HepG2 (cell line): Measurements from ENCODE around the gene ARIH2. TPM values are rescaled to one million over a fixed set of nuclear protein-coding genes. Genes with fewer than 3 reads are reported as not detected.
A peak's percentile ranks its signal among the peaks of the same experiment; 100 is the strongest.

ENCODE experiments used
- ASH2L ChIP-seq: fragments of 300-600, 200-600 bp; sonication (generic); IDR thresholded peaks from 2 replicates; pipeline ENCODE4 v1.7.0; 2017; ENCODE audit warnings: low read depth, mild to moderate bottlenecking, moderate library complexity, mixed read lengths, low read length; ENCODE audit not compliant: insufficient read length
- ELF4 ChIP-seq: sonication (generic); formaldehyde crosslinking; IDR thresholded peaks from 2 replicates; pipeline ENCODE4 v1.5.0; 2020; ENCODE audit warnings: missing genetic modification reagents, mild to moderate bottlenecking, moderate library complexity, borderline replicate concordance
- FOSL2 ChIP-seq: sonication (generic); formaldehyde crosslinking; IDR thresholded peaks from 2 replicates; pipeline ENCODE4 v1.4.0; 2020; ENCODE audit warnings: missing genetic modification reagents
- KDM4B ChIP-seq: sonication (generic); formaldehyde crosslinking; IDR thresholded peaks from 2 replicates; pipeline ENCODE4 v1.4.0; 2020; ENCODE audit warnings: missing genetic modification reagents
- MIER2 ChIP-seq: IDR thresholded peaks from 2 replicates; pipeline ENCODE4 v1.6.1; 2016; ENCODE audit warnings: missing biosample characterization, missing genetic modification reagents
- PRMT3 ChIP-seq: sonication (generic); formaldehyde crosslinking; IDR thresholded peaks from 2 replicates; pipeline ENCODE4 v1.8.1; 2022; ENCODE audit warnings: low read depth, mild to moderate bottlenecking, moderate library complexity, missing genetic modification reagents, borderline replicate concordance
- REL ChIP-seq: sonication (generic); formaldehyde crosslinking; conservative IDR thresholded peaks from 2 replicates; pipeline ENCODE4 v1.8.0; 2022; ENCODE audit warnings: mild to moderate bottlenecking, missing genetic modification reagents, moderate library complexity
- RORA ChIP-seq: sonication (generic); formaldehyde crosslinking; IDR thresholded peaks from 2 replicates; pipeline ENCODE4 v1.5.0; 2020; ENCODE audit warnings: mild to moderate bottlenecking, missing genetic modification reagents, moderate library complexity
- SMC3 ChIP-seq: IDR thresholded peaks from 2 replicates; pipeline ENCODE4 v1.6.1; 2011; ENCODE audit warnings: low read length, improper control_type of control experiment
- SP2 ChIP-seq: sonication (generic); formaldehyde crosslinking; IDR thresholded peaks from 2 replicates; pipeline ENCODE4 v1.5.1; 2020; ENCODE audit warnings: mild to moderate bottlenecking, missing genetic modification reagents
- SP5 ChIP-seq: IDR thresholded peaks from 2 replicates; pipeline ENCODE4 v1.6.1; 2016; ENCODE audit warnings: low read depth, borderline replicate concordance
- STAT5B ChIP-seq: sonication (generic); formaldehyde crosslinking; IDR thresholded peaks from 2 replicates; pipeline ENCODE4 v1.4.0; 2020; ENCODE audit warnings: missing genetic modification reagents
- TOE1 ChIP-seq: sonication (generic); formaldehyde crosslinking; IDR thresholded peaks from 2 replicates; pipeline ENCODE4 v1.4.0; 2020; ENCODE audit warnings: mild to moderate bottlenecking, missing genetic modification reagents
- ZNF570 ChIP-seq: sonication (generic); formaldehyde crosslinking; IDR thresholded peaks from 2 replicates; pipeline ENCODE4 v1.4.0; 2020; ENCODE audit warnings: mild to moderate bottlenecking, missing genetic modification reagents, borderline replicate concordance
- ZNF878 ChIP-seq: sonication (generic); formaldehyde crosslinking; IDR thresholded peaks from 2 replicates; pipeline ENCODE4 v1.8.1; 2023; ENCODE audit warnings: mild to moderate bottlenecking, missing genetic modification reagents, moderate library complexity
- polyA plus RNA-seq, 8 experiments: library from polyadenylated mRNA; depleted of rRNA in 3 of 8; stranded (reverse) in 7 of 8; unstranded in 1 of 8; fragments of >200 nt; fragmentation: Illumina TruSeq in 4 of 8; extraction: Trizol in 4 of 8; gene quantifications; 2 replicates each; pipeline versions ENCODE4 v1.2.1 to v1.2.3, GENCODE V29; 2011 to 2016; ENCODE audit warnings: low read depth in 4 of 8, missing spikeins in 1 of 8, mixed read lengths in 1 of 8; ENCODE audit not compliant: insufficient read depth in 1 of 8
- total RNA-seq, 5 experiments: library from RNA; depleted of rRNA; stranded (reverse); fragments of >200 nt; fragmentation: Illumina TruSeq; extraction: Trizol; gene quantifications; 2 replicates each; pipeline ENCODE4 v1.2.3, GENCODE V29; 2016; ENCODE audit warnings: low read depth in 1 of 5
- TF ChIP-seq, protein P1 (sequence below), 2 experiments: sonication (generic) in 1 of 2; formaldehyde crosslinking in 1 of 2; IDR thresholded peaks; 2 replicates each; pipeline versions ENCODE4 v1.4.0 to v1.6.1; 2018 to 2020; ENCODE audit warnings: missing genetic modification reagents in 2 of 2, borderline replicate concordance in 1 of 2, low read depth in 1 of 2, mild to moderate bottlenecking in 1 of 2, missing biosample characterization in 1 of 2
- TF ChIP-seq, protein P2 (sequence below): sonication (generic); formaldehyde crosslinking; IDR thresholded peaks from 2 replicates; pipeline ENCODE4 v1.4.0; 2020; ENCODE audit warnings: mild to moderate bottlenecking, missing genetic modification reagents
- TF ChIP-seq, protein P3 (sequence below), 2 experiments: sonication (generic) in 1 of 2; formaldehyde crosslinking in 1 of 2; IDR thresholded peaks; 2 replicates each; pipeline versions ENCODE4 v1.5.1 to v1.6.1; 2011 to 2020; ENCODE audit warnings: borderline replicate concordance in 1 of 2, low read depth in 1 of 2, low read length in 1 of 2, mild to moderate bottlenecking in 1 of 2, missing genetic modification reagents in 1 of 2, moderate library complexity in 1 of 2
- TF ChIP-seq, protein P4 (sequence below): sonication (generic); formaldehyde crosslinking; IDR thresholded peaks from 2 replicates; pipeline ENCODE4 v1.8.1; 2023; ENCODE audit warnings: mild to moderate bottlenecking, missing genetic modification reagents

The ARIH2 gene
- total and polyA plus RNA-seq, 2 of the 13 experiments (the other 11 are each of a cell fraction or from before 2014, with no cell fraction given), result 64.8 to 83.3 TPM

DNA sequence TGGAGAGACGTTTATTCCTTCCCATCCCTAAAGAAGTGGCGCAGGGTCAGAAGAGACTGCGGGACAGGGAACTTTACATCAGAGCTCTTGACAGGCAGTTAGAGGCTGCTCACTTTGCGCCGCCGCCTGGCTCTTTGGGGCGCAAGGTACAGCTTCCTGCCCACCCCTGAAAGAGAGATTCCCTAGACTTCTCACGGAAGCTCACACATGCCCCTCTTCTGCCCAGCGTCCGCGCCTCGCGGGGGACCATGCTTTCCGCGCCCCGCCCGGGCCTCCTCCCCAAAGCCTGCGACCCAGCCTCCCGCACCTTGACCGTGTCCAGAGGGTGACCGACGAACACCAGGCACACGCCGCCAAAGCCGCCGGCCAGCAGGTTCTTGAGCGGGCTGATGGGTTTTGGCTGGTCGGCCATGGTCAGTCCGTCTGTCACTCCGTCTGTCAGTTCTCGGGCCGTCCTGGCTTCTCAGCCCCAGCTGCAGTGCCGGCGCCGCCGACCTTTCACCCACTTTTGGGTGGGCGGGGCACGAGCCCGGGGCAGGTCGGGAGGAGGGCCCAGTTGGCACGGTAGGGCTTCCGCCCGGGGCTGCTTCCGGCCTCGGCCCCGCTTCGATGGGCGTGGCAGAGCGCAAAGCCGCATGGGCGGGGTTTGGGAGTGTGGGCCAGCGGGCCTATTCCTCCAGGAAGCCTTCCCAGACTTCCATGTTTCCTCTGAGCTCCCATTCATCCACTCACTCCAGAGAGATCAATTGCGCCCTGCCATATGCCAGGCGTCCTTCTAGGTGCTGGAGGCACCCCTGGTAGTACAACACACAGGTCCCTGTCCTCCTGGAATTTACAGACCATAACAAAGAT, 20.0 kb upstream of the ARIH2 start, which contains the start of gene SLC25A20 (continued):
- TF ChIP-seq PRMT3 (CRISPR knock-in tag) (no peak), TOE1 (CRISPR knock-in tag) (no peak), SMC3 (0 out of 2 replicates have a peak, but pooled peaks have one; percentile 9), KDM4B (CRISPR knock-in tag) (no peak), SP5 (peak; percentile 93), RORA (no peak), ZNF570 (no peak), MIER2 (CRISPR knock-in tag) (no peak), STAT5B (CRISPR knock-in tag) (no peak), REL (no peak), ELF4 (0 out of 2 replicates have a peak, but pooled peaks have one; percentile 61), FOSL2 (CRISPR knock-in tag) (no peak), ASH2L (no peak), SP2 (CRISPR knock-in tag) (0 out of 2 replicates have a peak, but pooled peaks have one; percentile 3), ZNF878 (CRISPR knock-in tag) (no peak)
- TF ChIP-seq, protein P1, sequence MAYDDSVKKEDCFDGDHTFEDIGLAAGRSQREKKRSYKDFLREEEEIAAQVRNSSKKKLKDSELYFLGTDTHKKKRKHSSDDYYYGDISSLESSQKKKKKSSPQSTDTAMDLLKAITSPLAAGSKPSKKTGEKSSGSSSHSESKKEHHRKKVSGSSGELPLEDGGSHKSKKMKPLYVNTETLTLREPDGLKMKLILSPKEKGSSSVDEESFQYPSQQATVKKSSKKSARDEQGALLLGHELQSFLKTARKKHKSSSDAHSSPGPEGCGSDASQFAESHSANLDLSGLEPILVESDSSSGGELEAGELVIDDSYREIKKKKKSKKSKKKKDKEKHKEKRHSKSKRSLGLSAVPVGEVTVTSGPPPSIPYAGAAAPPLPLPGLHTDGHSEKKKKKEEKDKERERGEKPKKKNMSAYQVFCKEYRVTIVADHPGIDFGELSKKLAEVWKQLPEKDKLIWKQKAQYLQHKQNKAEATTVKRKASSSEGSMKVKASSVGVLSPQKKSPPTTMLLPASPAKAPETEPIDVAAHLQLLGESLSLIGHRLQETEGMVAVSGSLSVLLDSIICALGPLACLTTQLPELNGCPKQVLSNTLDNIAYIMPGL (CRISPR knock-in tag; IDR thresholded peaks at IDR 0.05; ENCODE audit: borderline replicate concordance in 1 of 2, low read depth in 1 of 2), result peak in 1 of 2 experiments; percentile 60; a peak in 2 of 4 replicates
- TF ChIP-seq, protein P2, sequence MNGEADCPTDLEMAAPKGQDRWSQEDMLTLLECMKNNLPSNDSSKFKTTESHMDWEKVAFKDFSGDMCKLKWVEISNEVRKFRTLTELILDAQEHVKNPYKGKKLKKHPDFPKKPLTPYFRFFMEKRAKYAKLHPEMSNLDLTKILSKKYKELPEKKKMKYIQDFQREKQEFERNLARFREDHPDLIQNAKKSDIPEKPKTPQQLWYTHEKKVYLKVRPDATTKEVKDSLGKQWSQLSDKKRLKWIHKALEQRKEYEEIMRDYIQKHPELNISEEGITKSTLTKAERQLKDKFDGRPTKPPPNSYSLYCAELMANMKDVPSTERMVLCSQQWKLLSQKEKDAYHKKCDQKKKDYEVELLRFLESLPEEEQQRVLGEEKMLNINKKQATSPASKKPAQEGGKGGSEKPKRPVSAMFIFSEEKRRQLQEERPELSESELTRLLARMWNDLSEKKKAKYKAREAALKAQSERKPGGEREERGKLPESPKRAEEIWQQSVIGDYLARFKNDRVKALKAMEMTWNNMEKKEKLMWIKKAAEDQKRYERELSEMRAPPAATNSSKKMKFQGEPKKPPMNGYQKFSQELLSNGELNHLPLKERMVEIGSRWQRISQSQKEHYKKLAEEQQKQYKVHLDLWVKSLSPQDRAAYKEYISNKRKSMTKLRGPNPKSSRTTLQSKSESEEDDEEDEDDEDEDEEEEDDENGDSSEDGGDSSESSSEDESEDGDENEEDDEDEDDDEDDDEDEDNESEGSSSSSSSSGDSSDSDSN (CRISPR knock-in tag), result 0 out of 2 replicates have a peak, but pooled peaks have one; percentile 44
- TF ChIP-seq, protein P3, sequence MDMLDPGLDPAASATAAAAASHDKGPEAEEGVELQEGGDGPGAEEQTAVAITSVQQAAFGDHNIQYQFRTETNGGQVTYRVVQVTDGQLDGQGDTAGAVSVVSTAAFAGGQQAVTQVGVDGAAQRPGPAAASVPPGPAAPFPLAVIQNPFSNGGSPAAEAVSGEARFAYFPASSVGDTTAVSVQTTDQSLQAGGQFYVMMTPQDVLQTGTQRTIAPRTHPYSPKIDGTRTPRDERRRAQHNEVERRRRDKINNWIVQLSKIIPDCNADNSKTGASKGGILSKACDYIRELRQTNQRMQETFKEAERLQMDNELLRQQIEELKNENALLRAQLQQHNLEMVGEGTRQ (IDR thresholded peaks at IDR 0.05; ENCODE audit: low read depth, low read length), result no peak
- TF ChIP-seq, protein P3 (CRISPR knock-in tag; IDR thresholded peaks at IDR 0.05; ENCODE audit: borderline replicate concordance), result no peak
- TF ChIP-seq, protein P4, sequence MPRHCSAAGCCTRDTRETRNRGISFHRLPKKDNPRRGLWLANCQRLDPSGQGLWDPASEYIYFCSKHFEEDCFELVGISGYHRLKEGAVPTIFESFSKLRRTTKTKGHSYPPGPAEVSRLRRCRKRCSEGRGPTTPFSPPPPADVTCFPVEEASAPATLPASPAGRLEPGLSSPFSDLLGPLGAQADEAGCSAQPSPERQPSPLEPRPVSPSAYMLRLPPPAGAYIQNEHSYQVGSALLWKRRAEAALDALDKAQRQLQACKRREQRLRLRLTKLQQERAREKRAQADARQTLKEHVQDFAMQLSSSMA, result peak; percentile 97
